NK-92 treated with Interleukin-12 subunit alpha and Interleukin-12 subunit beta, amount 100 ng/mL, for 24 hours (cell line): ENCODE measurements around the gene TSPYL4.
"Not testable (repeated sequence)": the region's sequence is repeated elsewhere in the genome, so short reads cannot be mapped to it uniquely, and the experiment has no call there.

Experiments used
- DNase-seq: peaks from one replicate; lab custom pipeline; 2025; lab: John Stamatoyannopoulos, UW

Gene TSPYL4

DNA sequence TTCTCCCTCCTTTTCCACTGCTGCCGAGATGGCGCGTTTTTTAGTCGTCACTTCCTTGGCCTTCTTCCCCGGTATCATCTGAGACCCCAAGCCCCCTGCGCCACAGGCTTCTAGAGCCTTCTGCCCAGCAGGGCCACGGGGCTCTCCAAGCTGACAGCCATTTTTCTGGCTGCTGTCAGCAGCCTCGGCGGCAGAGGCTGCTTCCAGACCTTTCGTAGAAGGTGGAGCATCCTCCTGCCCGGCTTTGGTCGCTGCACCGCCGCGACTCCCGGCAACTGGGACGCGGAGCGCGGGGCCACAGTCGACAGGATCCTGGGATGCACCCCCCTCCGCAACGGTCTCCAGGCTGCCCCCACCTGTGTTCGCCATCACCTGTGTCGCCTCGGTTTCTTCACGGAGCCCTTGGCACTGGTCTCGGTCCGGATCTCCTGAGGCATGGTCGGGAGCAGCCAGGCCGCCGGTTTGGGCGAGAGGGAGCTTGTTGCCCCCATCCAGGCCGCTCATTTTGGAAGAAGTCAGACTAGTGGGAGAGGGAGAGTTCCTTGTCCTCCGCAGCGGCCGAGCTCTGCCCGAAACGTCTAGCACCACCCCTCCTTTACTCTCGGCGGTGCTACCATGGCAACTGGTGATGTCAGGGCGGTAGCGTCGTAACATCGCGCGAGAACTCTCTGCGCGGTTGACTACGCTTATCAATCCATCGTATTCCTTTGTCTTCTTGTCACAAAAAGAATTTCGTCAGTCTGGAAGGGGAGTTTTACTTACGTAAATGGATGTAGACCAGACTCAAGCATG is at the start of gene TSPYL4:
TSS of gene TSPYL4 (minus strand) at position 571 of the 792 bp plus-strand sequence. CDS start at position 504, 67 bp downstream.
- peak; percentile 77 for DNase-seq

DNA sequence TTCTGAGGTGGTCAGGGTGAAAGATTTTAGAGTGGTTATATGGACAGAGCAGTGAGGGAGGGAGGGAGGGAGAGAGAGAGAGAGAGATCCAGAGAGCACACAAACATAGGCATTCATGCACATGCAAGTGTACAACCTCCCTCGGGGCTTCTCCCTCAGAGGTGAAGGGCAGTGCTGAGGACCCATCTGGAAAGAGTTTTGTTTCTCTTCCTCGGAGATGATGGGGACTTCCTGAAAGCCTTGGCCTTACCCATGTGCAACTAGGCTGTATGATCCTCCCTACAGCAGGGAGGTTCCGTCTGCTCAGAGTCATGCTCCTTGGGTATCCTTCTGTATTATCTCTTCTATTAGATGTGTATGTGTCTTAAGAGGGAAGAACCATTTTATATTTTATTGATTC is 47.2 kb upstream of the TSPYL4 start:
- DNase-seq, result no peak

DNA sequence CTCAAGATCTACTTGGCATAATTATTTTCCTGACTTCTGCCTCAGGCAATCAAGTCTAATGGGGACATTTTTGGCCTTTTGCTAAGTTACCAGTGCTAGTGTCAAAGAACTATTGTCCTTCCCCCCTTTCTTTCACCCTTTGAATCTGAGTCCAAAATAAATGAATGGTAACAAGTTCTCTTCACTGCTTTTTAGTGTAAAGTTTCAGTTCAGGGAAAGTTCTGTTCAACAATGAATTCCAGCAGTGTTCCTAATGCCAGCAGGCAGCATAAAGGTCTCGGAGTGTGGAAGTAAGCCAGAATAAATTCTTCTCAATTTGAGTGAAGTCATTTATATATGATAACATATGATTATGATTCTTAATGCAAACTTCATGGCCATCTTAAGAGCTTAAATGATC is 46.7 kb upstream of the TSPYL4 start:
- DNase-seq, result no peak

DNA sequence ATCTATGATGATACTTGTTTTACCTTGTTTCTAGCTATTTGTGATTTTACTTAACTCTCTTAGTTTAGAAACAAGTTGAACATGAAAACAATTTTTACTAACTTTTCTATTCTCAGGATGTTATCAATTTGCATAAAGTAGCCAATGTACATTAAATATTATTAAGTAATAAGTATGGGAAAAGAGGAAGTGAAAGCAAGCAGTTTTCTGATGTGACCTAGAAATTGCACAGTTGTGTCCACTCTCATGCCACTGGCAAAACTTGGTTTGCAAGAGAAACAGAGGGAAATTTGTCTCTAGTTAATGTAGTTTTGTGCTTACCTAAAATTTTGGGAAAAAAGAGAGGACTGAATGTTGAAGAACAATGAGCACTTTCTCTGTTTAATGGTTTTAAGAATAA is 45.1 kb upstream of the TSPYL4 start:
- DNase-seq, result no peak

DNA sequence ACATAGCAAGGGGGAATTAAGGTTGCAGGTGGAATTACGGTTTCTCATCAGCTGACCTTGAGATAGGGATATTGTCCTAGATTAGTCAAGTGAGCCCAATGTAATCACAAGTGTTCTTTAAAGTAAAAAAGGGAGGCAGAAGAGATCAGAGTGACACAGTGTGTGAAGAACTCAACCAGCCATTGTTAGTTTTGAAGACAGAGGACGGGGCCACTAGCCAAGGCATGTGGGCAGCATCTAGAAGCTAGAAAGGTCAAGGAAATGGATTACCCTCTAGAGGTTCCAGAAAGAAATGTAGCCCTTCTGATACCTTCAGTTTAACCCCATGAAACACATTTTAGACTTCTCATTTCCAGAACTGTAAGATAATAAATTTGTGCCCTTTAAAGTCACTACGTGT is 44.4 kb upstream of the TSPYL4 start:
- DNase-seq, result no peak

DNA sequence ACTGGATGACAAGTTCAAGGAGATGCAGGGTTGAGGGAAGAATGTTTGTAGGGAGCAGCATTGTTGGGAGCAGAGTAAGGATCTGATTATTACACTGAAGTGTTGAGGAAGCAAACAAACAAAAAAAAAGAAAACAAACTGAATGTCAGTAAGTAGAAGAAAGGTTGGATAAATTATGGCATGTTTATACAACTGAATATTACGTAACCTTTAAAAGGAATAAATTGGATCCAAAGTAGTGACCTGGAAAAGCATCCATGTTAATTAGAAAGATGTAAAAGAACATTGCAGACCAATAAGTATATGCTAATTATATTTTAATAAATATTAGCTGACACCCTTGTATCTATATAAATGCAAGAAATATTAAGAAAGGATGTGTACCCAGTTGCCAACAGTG is 38.7 kb upstream of the TSPYL4 start:
- no peak for DNase-seq

DNA sequence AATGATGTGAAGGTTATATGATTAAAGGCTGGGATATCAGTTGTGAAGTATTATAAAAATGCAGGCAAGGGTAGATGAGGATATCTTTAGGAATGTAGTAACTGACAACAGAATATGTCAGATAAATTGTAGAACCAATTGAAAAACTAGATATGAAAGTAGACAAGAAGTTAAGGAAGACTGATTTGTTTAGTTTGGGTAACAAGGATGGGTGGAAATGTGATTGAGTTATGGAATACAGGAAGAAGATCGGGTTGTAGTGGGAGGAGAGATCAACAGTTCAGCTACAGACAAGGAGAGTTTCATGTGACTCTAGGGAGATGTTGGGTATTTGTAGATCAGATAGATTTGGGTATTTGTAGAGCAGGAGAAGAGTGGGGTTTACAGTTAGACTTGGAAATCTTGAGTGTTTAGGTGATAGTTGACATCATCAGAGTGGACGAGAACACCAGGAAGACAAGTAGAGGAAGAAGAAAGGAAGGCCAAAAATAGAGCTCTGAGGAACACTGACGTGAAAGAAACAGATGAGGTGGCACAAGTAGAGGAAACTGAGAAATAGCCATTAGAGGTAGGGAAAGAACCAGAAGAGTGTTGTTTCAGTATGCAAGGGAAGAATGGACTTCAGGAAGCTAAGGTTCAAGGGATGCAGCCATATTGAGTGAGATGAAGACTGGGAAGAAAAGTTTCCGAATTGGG is 38.0 kb upstream of the TSPYL4 start:
- no peak for DNase-seq

DNA sequence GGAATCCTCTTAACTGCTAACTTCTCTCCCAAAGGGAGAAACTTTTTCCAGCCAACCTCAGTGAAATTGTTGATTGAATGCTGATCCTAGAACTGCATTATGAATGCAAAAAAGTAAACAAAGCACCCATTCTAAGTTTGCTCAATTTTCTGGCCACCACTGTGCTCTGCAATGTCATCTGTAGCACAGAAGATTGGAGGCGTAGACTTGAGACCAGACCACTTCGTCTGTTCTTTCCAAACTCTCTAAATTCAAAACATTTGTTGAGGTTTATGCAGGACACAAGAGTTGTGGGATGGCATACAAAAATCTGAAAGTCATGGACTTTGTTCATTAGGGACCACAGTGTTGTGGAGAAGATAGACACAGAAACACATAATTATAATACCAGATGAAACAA is 36.9 kb upstream of the TSPYL4 start:
- no peak for DNase-seq

DNA sequence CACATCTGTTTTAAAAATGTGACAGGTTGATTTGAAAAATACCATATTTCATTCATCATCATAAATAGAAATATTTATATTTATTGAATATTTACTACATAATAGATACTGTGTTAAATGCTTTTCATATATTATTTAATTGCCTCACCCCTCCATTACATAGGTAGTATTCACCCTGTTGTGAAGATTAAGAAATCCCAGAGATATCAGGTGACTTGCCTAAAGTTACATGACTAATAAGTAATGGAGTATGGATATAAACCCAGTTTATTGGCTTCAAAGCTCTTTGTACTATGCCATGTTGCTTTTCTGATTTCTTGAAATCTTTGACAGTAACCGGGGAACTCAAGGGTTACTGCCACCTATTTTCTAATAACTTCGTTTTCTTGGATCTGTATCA is 36.0 kb upstream of the TSPYL4 start:
- no peak for DNase-seq

DNA sequence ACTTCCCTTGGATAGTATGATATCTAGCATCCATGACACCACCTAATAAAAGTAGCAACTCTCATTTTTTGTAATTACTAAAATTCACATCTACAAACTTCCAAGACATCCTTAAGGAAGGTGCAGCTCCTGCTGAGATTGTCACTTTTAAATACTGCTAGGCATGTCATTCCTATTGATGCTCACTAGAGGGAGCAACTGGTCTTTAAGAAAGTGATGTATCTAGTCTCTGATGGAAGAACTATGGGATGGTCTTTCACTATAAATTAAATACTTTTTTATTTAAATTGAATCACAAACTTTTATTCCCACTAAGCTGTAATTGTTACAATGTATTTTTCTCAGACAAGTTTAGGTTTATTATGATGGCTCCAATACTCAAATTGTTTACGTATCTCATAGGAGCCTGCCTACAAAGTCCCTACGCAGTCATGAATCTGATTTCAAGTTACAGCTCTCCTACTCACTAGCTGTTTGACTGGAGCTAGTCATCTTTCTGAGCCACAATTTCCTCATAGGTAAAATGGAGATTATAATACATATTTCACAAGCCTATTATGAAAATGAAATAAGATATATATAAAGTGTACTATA is 33.9 kb upstream of the TSPYL4 start:
- no peak for DNase-seq

DNA sequence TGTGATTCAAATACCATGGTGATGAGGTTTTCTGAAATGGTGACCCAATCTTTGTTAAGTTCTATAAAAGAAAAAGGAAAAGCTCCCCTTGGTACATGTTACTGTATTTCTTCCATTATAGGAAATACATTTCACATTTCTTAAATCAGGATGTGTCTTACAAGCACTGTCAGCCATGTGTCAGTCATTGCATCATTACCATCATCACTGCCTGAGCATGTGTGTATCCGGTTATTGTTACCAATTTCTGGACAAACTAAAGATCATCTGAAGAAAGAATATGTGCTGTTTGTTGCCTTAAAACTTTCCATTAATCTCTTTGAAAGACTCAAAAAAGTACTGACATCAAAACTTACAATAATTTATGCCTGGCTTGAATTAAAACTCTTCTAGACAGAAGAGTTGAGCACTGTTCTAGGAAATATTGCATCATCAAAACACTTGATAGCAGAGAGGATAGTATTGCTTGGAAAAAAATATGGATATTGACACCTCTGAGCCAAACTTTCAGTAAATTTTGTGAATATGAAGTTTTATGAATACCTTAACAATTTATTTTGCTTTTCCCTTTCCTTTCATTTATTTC is 33.0 kb upstream of the TSPYL4 start:
- DNase-seq, result peak; percentile 9

DNA sequence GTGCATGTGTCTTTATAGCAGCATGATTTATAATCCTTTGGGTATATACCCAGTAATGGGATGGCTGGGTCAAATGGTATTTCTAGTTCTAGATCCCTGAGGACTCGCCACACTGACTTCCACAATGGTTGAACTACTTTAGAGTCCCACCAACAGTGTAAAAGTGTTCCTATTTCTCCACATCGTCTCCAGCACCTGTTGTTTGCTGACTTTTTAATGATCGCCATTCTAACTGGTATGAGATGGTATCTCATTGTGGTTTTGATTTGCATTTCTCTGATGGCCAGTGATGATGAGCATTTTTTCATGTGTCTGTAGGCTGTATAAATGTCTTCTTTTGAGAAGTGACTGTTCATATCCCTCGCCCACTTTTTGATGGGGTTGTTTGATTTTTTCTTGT is 31.1 kb upstream of the TSPYL4 start:
- not testable (repeated sequence) for DNase-seq

DNA sequence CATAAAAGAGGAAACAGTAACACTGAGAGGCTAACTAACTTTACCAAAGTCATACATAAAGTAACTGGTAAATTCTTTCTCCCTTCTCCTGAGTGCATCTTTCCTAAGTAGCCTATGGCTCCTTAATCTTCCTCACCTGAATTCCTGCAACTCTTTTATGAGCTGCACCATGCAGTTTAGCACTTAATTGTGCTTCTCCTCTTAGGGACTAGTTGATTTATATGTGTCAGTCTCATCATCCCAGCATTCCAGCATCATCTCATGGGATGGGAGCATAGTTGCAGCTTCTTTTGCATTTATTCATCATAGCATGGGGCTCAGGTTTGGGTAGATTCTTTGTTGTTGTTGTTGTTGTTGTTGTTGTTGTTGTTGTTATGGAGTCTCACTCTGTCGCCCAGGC is 29.3 kb upstream of the TSPYL4 start:
- no peak for DNase-seq

DNA sequence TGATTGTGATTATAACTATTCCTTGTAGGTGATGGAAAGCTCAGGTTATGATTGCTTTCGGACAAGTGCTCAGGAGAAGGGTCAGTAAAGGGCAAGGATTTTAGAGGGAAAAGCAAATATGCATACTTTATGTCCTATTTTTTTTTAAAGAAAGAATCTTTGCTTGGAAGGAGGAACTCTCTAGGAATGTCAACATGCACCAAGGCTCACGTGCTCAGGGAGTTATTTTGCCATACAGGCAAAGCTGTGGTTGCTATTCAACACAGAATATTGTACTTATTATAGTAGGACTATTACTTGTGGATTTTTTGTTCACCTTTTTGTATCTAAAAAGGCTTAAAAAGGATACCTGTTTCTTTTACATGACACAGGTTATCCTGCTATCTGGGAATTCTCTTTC is 28.8 kb upstream of the TSPYL4 start:
- no peak for DNase-seq

DNA sequence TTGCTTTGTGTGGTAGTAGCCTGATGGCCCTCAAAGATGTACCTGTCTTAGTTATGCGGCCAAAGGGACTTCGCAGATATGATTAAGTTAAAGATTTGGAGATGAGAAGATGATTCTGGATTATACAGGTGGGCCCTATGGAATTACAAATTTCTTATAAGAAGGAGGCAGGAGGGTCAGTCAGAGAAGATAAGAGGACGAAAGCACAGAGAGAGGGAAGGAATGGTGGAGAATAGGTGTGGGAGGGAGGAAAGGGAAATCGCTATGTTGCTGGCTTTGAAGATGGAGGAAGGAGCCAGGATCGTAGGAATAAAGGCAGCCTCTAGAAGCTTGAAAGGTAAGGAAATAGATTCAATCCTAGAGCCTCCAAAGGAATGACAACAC is 27.1 kb upstream of the TSPYL4 start:
- DNase-seq, result no peak

DNA sequence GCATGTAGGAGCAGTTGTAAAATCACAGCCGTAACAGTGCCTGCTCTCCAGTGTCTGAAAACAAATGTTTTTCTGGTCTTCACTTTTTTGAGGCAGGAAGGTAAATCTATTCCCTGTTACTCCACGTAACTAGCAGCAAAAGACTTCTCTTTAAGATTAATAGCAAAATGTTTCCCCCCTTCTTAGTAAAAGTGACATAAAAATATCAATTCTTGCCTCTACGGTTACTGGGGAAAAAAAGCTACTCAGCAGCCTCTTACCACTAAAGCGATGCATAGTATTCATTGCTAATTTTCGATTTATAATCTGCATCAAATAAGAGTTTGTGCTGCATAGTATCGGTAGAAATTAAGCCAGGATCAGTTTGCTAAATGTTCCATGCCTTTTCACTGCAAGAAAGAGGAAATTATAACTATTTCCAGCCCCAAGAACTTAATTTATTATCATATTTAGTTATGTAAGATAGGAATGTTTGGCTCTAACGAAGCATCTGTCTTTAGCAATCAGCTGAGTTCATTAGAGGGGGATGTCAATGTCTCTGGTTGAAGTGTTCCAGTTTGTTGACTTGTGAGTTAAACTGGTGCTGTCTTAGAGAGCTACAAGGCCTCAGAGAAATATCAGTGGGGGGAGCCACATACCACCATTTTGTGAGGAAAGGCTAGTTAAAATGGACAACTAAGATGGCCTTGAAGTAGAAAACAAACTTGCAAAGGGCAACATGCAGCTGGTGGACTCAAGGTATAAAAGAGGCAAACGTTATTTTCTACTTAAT is 26.5 kb upstream of the TSPYL4 start:
- no peak for DNase-seq

DNA sequence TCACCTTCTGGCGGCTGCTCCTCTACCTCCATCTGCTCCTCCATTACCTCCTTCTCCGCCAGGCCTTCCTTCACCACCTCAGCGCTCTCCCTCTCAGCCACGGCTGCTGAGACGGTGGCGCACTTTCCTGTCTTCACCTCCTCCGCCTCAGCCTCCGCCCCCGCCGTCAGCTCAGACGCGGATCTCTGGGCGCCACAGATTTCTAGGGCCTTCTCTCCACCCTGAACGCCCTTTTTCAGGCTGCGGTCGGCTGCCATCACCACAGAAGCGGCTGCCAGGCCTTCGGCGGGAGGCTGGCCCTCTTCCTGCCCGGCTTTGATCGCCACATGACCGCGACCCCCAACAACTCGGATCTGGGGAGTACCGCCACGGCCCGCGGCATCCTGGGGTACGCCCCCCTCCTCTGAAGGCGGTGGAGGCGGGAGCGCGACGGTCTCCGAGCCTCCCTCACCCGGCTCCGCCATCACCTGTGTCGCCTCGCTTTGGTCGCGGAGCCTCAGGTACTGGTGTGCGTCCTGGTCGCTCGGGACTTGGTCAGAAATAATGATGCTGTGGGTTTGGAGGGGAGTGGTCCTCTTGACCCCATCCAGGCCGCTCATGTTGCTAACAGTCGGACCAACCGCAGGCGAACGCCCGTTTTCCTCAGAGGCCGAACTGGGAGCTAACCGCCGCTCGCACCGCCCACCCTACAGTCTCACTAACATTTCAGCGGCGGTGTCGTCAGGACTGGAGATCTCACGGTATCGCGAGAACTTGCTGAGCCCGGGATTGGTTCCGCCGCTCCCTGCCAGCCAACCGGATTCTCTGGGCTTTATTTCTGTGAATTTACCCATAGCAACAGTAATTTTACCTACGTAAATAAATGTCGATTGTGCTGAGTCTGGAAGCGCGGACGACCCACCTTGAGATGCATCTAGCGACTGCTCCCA is 25.6 kb upstream of the TSPYL4 start, which contains the start of gene TSPYL1:
TSS of gene TSPYL1 (minus strand) at position 699 of the 929 bp plus-strand sequence. CDS start at position 599, 100 bp downstream.
- DNase-seq, result peak; percentile 87

DNA sequence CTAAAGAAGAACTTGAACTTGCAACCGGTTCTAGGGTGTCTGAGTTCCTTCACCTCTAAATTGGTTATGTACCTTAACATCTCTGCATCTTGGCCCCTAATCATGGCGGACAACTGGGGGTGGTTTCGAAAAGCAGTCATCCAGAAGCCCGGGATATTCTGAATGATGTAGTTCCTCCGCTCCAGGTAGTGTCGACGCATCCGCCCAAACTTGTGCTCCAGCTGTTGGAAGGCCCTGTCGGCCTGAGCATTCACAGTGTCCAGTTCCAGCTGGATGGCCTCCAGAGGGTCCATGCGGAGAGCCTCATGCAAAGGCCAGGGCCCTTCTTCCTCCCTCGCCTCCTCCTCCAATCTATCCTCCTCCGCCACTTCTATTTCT is 25.0 kb upstream of the TSPYL4 start:
- no peak for DNase-seq

DNA sequence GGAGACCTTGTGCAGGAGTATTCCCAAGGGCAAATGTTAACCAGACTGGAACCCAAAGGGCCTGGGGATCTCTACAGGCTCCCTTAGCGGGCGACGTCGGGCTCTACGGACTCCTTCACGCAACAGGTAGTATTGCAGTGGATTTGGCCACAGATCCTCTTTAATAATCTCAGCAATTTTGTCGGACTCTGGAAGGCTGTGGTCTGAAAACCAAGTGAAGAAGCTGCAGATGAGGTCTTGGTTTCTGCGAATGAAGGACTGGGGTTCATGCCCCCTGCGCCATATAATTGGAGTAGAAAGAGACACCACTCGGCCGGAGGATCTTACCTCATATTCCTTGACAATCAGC is 24.6 kb upstream of the TSPYL4 start:
- DNase-seq, result no peak

DNA sequence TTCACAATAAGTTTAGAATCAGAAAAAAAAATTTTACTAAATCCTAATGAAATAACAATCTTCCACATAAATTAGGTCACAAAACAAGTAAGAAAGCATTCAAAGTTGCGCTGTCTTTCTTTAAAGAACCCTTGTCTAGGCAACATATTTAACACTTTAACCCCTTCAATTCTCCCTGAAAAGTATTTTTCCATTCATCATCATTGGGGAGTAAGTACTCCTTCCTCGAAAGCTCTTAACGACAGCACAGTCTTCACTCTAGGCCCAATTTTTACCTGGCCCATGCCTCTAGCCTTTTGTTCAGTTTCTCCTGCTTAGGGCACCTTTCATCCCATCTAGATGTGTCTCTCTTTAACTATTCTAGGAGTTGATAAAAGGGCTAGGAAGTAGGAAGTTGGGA is 23.2 kb upstream of the TSPYL4 start:
- no peak for DNase-seq

DNA sequence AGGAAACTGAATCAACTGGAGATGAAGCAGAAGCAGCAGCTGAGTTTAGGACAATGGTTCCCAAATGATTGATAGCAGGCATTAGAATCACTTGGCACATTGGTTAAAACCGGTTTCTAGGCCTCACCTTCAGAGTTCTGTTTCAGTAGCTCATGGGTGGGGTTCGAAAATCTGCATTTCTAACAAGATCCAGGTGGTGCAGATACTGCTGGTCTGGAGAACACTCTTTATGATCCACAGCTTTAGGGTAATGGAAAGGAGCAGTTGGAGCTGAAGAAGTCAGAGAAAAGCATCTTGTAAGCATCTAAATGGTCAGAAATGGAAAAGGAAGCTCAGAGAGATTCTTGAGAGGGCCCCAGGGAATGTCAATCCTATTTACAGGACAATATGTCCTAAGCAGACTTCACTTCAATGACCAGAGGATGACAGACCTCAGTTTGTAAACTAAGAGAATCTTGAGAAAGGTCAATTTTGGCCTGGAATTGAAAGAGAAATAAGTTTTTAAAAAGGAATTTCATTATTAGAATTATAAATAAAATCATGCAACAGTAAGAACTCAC is 17.4 kb upstream of the TSPYL4 start:
- no peak for DNase-seq
